HFF-Myc (cell line): ENCODE measurements around the gene FRG2C.
"Not testable (repeated sequence)": the region's sequence is repeated elsewhere in the genome, so short reads cannot be mapped to it uniquely, and the experiment has no call there.

ENCODE experiments used
- DNase-seq: peaks from one replicate; pipeline ENCODE4 v3.0.0-alpha.2; 2011; ENCODE audit warnings: low read depth; ENCODE audit errors: extremely low read depth
- H3K4me3 ChIP-seq: replicated peaks from 2 replicates; pipeline ENCODE4 v1.5.1; 2011; ENCODE audit warnings: low read depth, mild to moderate bottlenecking, control low read depth, low read length
- TF ChIP-seq, protein P1 (sequence below): IDR thresholded peaks from 2 replicates; pipeline ENCODE4 v1.5.1; 2012; ENCODE audit warnings: mild to moderate bottlenecking, low read depth, low read length, control low read depth; ENCODE audit errors: missing control alignments

FRG2C gene

DNA sequence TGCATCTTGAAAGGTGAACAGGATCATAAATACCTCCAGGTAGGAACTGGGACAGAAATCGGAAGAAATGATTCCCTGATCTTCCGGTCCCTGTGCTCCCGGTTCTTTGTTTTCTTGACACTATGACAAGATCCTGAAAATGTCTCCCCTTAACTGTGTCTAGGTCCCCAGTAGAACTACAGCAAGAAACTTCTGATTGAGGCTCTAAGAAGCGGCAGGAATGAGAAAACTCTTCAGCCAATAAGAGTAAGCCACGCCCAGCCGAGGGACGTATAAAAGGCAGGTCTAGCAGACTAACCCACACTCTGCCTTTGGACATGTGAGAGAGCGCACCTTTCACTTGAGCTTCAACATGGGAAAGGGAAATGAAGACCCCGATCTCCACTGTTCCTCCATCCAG, at the start of gene FRG2C:
Gene FRG2C, plus strand, starts transcription at position 301 of the 400 bp plus-strand sequence. Its CDS starts 52 bp downstream, at position 353.
- not testable (repeated sequence) for DNase-seq, H3K4me3 ChIP-seq

DNA sequence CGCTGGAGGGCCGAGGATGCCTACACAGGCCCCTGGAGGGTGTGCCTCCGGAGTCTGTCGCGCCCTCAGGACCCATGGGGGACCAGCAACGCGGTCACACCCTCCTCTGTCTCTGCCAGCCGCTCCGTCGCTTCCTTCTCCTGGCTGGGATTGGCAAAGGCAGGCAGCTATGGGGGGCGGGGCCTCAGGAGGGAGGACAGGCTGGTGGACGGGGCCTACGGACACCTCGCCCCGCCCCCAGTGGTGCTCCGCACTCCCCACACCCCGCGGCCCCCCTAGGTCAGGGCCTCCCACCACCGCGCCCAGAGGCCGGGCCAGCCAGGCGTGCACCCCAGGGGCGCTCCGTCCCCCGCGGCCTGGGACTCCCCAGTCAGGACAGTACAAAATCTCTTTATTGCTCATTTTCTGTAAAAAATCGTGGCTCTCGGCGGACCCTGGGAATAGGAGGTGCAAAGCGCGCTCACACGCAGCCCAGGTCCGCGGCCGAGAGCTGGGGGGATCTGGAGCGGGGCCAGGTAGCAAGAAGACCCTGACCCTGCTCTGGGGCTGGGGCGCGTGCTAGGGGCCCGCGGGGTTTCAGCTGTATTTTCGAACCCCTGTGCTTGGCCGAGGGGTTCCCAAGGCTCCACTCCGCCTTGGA, 45.3 kb upstream of the FRG2C start:
- not testable (repeated sequence) for H3K4me3 ChIP-seq, DNase-seq

DNA sequence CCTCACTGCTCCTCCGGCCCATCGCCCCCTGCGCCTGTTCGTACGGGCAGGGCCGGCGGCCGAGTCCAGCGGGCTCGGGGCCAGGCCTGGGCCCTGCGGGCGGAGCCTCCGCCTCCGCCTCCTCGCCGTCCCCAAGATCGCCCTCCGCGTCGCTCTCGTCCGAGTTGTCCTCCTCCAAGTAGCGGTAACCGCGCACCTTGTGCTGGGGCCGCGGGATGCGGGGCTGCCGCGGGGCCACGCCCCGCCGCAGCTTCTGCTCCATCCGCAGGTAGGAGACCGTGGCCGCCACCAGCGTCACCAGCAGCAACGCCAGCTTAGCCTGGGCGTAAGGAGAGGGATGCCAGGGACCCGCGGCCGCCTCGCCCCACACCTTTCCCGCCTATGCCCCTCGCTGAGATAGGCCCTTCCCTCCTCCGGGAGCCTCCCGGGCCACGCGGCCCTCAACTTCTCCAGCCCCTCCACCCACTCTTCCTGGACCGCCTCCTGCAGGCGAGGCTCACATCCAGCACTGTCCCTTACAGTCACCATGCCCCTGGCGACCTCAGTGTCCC, 44.6 kb upstream of the FRG2C start:
- not testable (repeated sequence) for DNase-seq, H3K4me3 ChIP-seq

DNA sequence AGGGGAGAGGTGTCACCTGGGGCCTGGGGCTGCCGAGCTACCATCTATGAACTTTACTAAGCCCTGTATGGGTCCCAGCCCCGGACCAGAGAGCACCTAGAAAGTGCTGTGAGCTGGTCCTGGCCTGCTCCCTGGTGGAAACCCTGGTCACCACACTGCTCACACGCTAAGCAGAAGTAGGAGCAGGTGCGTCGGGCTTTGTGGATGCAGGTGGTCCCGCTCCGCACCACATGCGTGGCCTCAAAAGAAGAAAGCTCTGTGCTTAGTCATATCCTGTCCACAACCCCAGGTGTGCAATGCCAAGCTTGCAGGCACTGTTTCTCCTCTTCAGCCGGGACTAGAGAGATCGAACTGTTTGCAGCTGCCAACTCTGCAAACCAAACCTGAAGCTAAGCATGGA, 42.4 kb upstream of the FRG2C start:
- not testable (repeated sequence) for H3K4me3 ChIP-seq, DNase-seq

DNA sequence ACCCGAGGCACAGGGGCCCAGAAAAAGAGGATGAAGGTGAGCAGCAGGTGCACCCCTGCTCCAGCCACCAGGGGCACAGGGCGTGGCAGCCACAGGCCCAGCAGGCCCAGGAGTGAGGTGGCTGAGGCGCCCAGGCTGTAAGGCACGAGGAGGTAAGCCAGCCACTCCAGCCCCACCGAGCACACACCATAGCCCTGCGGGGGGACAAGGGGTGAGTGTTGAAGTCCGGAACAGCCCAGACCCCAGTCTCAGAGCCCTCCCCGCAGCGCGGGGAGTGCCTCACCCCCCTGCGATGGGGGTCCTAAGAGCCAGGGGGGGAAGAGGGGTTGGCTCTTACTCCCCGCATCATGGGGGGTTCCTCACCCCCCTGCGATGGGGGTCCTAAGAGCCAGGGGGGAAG, 40.5 kb upstream of the FRG2C start:
- H3K4me3 ChIP-seq, DNase-seq: not testable (repeated sequence)

DNA sequence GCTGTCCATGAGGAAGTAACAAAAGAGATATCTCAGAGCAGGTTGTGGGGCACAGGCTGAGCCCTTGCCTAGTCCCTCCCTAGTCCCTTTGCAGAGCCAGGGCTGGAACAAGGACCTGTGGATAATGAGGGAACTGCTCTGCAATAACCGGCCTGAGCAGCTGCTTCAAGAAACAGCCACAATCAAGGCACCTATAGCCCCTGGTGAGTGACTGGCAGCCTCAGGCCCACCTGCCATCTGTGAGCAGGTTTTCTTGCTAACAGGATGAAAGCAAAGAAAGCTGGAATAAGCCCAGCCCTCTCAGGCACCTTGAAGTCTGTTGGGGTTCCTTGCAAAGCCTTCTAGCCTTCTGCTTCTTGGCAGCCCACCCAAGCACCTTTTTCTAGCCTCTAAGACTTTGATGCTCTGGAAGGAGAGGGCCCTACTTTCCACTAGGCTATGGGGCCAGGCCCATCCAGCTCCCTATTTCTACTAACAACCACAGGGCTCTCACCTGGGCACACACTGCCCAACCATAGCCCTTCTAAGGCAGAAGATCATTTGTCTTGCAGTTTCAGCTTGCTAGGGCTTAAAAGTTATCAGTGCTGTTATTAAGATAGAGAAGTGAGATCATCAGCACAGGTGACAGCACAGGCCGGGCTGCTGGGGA, 33.1 kb upstream of the FRG2C start:
- DNase-seq, H3K4me3 ChIP-seq: not testable (repeated sequence)

DNA sequence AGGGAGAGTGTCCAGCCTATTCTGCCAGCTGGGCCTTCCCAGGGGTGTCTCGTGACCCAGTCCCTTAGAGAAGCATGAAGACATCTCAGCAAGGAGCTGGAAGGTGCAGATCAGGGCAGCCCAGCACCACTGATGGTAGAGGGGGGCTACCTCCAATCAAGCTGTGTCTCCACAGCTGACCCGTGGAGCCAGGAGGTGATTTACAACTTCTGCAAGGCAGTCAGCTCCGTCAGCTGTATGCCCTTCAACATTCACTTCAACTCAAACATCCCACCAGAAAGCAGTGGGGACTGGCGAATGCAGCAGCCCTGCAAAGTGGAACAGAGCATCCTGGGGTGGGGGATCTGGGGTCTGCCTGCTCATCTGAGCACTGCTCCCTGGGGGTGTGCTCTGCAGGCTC, 32.6 kb upstream of the FRG2C start:
- H3K4me3 ChIP-seq = no peak overlapping the region
- TF ChIP-seq, protein P1, sequence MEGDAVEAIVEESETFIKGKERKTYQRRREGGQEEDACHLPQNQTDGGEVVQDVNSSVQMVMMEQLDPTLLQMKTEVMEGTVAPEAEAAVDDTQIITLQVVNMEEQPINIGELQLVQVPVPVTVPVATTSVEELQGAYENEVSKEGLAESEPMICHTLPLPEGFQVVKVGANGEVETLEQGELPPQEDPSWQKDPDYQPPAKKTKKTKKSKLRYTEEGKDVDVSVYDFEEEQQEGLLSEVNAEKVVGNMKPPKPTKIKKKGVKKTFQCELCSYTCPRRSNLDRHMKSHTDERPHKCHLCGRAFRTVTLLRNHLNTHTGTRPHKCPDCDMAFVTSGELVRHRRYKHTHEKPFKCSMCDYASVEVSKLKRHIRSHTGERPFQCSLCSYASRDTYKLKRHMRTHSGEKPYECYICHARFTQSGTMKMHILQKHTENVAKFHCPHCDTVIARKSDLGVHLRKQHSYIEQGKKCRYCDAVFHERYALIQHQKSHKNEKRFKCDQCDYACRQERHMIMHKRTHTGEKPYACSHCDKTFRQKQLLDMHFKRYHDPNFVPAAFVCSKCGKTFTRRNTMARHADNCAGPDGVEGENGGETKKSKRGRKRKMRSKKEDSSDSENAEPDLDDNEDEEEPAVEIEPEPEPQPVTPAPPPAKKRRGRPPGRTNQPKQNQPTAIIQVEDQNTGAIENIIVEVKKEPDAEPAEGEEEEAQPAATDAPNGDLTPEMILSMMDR = no peak
- no peak for DNase-seq

DNA sequence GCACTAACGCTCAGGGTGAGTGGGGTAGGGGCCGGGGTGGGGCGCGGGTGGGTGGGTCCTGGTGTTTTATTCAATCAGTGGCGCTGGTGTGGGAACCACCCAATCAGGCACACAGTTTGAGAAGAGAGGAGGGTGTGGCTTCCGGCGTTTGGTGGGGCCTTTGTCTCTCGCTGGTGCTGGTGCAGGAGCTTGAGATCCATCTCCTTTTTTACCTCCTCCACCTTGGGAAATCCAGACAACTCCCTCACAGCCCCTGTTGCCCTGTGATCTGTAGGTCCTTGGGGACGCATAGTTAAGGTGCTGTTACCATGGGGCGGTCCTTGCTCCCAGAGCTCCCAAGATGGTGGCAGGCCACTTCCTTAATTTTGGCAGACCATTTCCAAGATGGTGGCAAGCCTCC, 25.2 kb upstream of the FRG2C start:
- DNase-seq, H3K4me3 ChIP-seq: not testable (repeated sequence)

DNA sequence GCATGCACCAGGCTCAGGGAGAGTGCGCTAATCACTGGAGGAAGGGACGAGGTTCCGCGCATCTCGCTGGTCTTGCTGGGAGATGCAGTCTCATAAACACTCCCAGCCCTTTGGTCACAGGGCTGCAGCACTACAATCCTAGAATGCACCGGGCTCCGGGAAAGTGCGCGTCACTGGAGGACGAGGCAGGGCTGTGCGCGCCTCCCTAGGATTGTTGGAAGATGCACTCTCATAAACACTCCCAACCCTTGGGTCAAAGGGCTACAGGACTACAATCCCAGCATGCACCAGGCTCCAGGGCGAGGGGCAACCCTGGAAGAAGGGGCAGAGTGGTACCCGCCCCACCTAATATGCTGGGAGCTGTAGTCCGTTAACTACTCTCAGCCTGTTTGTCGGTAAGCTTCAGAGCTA, 23.0 kb upstream of the FRG2C start:
- H3K4me3 ChIP-seq = peak overlapping the region; percentile 39
- DNase-seq = peak; percentile 22

DNA sequence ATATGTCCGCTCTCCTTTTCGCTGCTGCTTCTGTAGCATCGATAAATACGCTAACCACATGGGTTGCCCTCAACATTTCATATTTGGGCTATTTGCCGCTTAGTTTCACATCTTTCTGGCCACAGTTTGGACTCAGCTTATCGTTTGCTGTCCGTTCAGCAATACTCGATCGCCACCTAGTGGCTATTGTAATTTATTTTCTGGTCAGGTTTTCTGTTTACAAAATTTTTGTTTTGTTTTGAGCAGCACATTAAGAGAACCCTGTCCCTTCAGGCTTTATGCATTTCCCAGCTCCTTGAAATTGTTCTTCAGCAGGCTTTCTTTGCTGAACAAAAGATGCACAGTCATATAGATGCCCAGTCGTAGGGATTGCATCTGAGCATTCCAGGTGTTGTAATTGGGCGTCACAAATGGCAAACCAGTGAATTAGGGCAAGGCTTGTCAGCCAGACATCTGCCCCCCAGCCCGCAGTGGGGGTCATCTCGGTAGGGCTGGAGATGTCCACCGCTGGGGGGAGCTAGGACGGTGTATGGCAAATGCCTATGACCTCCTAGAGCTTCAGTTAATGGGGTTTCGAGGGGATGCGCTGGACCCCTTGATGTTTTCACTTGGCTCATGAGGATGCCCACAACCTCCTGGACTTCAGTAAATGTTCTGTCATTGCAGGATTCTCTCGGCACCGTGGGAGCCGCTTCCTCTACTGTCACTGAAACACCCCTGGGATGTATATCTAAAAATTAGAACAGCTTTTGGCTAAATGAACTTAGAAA, 20.9 kb upstream of the FRG2C start:
- DNase-seq = peak; percentile 19

DNA sequence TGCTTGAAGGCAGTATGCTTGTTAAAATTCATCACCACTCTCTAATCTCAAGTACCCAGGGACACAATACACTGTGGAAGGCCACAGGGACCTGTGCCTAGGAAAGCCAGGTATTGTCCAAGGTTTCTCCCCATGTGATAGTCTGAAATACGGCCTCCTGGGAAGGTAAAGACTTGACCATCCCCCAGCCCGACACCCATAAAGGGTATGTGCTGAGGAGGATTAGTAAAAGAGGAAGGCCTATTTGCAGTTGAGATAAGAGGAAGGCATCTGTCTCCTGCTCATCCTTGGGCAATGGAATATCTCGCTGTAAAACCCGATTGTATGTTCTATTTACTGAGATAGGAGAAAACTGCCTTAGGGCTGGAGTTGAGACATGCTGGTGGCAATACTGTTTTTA, 18.6 kb upstream of the FRG2C start:
- H3K4me3 ChIP-seq, DNase-seq: not testable (repeated sequence)

More for the DNA sequence above, 20.9 kb upstream of the FRG2C start:
- TF ChIP-seq, protein P1 = peak; percentile 44
- H3K4me3 ChIP-seq = not testable (repeated sequence)
